ENCODE data around the gene ATG4D.

DNA sequence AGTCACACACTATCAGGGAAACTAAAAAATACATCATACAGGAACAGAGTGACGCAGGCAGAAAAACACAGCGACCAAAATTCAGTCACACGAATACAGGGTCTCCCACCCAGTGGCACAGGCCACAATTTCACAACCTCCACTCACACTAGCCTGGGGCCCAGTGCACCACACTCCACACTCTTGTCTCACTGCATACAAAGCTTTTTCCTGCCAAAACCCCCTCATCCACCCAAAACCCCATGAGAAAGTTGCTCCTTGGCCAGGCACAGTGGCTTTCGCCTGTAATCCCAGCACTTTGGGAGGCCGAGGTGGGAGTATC, 27.7 kb upstream of the ATG4D start:
- no peak for TF ChIP-seq EZH2 (IDR thresholded peaks at IDR 0.05; ENCODE audit: borderline replicate concordance, low read depth, low read length, severe bottlenecking)
- TF ChIP-seq, protein P1, sequence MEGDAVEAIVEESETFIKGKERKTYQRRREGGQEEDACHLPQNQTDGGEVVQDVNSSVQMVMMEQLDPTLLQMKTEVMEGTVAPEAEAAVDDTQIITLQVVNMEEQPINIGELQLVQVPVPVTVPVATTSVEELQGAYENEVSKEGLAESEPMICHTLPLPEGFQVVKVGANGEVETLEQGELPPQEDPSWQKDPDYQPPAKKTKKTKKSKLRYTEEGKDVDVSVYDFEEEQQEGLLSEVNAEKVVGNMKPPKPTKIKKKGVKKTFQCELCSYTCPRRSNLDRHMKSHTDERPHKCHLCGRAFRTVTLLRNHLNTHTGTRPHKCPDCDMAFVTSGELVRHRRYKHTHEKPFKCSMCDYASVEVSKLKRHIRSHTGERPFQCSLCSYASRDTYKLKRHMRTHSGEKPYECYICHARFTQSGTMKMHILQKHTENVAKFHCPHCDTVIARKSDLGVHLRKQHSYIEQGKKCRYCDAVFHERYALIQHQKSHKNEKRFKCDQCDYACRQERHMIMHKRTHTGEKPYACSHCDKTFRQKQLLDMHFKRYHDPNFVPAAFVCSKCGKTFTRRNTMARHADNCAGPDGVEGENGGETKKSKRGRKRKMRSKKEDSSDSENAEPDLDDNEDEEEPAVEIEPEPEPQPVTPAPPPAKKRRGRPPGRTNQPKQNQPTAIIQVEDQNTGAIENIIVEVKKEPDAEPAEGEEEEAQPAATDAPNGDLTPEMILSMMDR (IDR thresholded peaks at IDR 0.05; ENCODE audit: borderline replicate concordance, extremely low read depth, low read length, poor library complexity, severe bottlenecking) = no peak

Measured in DND-41 (cell line).